HG03439 (cell line): ENCODE data around the gene SLC37A1.

Source experiments
- ATAC-seq: cut with Tn5 transposase; IDR thresholded peaks from one replicate; pipeline ENCODE4 v1.9.1; 2021; ENCODE audit warnings: mild to moderate bottlenecking, moderate library complexity; ENCODE audit not compliant: unreplicated experiment

Gene SLC37A1

GRCh38 chr21:42525676-42526378, 12.2 kb downstream of the SLC37A1 start:
- no peak for ATAC-seq

- ATAC-seq, result no peak
Measured at GRCh38 chr21:42526379-42526727, 12.7 kb downstream of the SLC37A1 start.

- no peak for ATAC-seq
Measured at GRCh38 chr21:42527127-42527488, 13.5 kb downstream of the SLC37A1 start.

- ATAC-seq, result peak; percentile 30
Measured at GRCh38 chr21:42527489-42528158, 14.0 kb downstream of the SLC37A1 start.

- ATAC-seq, result no peak
Measured at GRCh38 chr21:42530167-42530518, 16.5 kb downstream of the SLC37A1 start.

- ATAC-seq, result no peak
Measured at GRCh38 chr21:42531771-42532170, 18.1 kb downstream of the SLC37A1 start.

- ATAC-seq, result no peak
Measured at GRCh38 chr21:42532466-42533181, 19.0 kb downstream of the SLC37A1 start.

GRCh38 chr21:42533306-42533962, 19.8 kb downstream of the SLC37A1 start:
- ATAC-seq, result no peak

DNA sequence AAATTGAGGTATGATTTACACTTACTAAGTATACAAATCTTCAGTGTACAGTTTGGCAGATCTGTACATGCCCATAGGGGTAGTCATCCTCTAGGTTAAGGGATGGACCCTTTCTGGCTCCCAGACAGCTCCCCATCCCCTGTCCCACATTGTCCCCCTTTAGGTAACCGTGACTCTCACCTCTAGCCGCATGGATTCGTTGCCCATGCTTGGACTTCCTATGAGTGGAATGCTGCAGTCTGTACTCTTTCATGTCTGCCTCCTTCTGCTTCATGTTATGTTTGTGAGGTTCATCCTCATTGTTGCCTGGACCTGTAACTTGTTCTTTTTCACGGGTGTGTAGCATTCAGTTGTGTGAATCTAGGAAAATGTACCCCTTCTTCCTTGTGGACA, 20.3 kb downstream of the SLC37A1 start:
- ATAC-seq, result no peak

- peak; percentile 41 for ATAC-seq
Measured at GRCh38 chr21:42534421-42535378, 21.0 kb downstream of the SLC37A1 start.

DNA sequence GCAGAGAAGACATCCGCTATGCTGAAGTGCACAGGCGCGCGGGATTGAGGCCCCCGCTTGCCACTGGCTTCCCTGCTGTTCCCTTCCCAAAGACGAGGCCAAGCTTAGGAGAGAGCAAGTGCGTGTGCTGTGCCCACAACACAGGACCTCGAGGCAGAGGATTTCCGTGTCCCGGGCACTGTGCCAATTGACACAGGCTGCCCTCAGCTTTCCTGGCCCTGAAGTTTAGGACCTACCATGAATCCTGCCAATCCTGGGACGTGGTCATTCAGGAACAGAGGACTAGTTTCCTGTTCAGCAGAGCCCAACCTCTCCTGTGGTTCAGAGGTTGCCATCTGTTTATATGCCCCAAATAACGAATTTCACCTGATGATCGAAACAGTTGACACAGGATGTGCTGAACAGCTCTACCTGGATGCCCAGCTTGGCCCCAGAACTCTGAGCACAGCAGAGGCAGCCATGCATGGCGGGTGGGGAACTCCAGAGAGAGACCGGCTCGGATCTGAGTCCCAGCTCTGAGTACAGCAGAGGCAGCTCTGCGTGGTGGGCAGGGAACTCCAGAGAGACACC, 22.0 kb downstream of the SLC37A1 start:
- peak; percentile 47 for ATAC-seq

DNA sequence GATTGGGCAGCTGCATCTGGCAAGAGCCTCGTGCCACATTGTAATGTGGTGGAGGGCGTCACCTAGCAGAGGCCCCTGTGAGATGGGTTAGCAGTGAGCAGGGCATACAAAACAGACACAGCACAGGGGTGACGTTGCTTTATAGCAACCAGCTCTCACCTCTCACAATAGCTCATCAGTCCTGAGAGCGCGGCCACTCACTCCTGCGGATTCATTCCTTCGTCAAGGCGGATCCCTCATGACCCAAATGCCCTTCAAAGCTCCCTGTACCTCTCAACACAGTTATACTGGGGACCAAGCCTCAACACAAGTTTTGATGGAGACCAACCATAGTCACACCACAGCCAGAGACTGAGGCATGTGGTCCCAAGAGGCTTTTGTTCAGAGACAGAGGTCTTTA, 22.9 kb downstream of the SLC37A1 start:
- no peak for ATAC-seq

GRCh38 chr21:42537106-42537742, 23.6 kb downstream of the SLC37A1 start:
- no peak for ATAC-seq

DNA sequence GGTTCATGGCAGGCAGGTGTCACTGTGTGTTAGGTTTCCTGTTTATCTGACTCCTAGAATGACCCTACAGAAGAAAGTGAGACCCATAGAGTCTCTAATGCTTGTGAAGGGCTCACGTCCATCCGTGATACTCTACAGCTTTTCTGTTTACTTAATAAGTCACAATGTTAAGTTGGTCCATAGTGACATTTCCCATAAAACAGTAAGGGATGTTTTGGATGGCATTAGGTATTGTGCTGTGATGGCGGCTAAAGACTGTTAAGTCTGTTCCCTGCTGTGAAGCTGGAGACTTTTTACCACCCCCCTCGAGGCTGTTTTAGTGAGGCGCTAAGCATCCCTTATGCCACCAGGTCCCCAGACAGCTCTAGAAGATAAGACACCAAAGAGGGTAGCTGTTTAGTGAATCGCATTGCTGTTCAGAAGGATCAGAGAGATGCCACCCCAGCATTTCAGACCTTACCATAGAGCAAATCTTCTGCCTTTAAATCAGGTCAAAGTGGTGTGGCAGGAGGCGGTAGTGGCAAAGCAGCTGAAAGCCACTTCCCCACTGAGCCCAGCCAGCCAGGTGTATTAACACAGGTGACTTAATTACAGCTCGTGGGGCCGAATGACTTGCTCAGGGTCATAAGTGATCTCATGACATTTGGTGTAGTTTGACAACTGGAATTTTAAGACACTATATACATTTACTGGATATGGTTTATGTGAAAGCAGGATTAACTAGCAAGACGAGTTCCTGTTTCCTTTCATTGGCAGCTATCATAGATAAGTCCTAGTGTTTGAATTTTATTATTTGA, 25.0 kb downstream of the SLC37A1 start:
- ATAC-seq, result no peak

- no peak for ATAC-seq
Measured at GRCh38 chr21:42539342-42539741, 25.7 kb downstream of the SLC37A1 start.

- no peak for ATAC-seq
Measured at GRCh38 chr21:42539931-42540343, 26.3 kb downstream of the SLC37A1 start.

DNA sequence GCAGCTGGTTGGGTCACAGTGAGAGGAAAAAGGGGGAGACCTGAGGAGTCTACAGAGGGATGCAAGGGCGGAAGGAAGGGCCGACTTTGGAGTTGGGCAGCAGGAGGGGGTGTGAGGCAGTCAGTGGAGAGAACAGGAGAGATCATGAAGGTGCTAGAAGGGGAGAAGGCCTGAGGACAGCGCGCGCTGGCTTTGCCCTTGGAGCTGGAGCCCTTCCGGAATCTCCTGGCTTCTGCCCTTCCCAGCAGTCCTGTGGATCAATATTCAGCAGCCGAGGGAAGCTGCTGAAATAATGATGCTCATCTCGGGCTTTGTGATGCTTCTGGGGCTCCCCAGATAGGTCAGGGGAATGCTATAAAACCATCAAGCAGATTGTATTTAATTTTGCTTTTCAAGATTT, 26.7 kb downstream of the SLC37A1 start:
- no peak for ATAC-seq

DNA sequence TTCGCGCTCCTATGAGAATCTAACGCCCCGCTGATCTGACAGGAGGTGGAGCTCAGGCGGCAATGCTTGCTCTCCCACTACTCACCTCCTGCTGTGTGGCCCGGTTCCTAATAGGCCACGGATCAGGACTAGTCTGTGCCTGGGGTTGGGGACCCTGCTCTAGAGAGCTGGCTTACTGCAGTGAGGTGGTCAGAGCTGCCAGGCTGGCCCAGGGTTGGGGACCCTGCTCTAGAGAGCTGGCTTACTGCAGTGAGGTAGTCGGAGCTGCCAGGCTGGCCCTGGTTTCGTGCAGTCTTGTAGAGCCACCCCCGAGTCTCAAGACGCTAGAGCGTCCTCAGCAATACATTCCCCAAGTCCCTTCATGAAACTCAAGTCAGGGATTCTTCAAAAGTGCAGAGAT, 27.5 kb downstream of the SLC37A1 start:
- ATAC-seq, result no peak

GRCh38 chr21:42541618-42542017, 28.0 kb downstream of the SLC37A1 start:
- no peak for ATAC-seq
